HG02571 (cell line): ENCODE measurements around the gene VEZF1.

Experiments
- ATAC-seq: cut with Tn5 transposase; IDR thresholded peaks from one replicate; pipeline ENCODE4 v1.9.1; 2021; ENCODE audit warnings: mild to moderate bottlenecking, moderate library complexity; ENCODE audit not compliant: unreplicated experiment

The VEZF1 gene

DNA sequence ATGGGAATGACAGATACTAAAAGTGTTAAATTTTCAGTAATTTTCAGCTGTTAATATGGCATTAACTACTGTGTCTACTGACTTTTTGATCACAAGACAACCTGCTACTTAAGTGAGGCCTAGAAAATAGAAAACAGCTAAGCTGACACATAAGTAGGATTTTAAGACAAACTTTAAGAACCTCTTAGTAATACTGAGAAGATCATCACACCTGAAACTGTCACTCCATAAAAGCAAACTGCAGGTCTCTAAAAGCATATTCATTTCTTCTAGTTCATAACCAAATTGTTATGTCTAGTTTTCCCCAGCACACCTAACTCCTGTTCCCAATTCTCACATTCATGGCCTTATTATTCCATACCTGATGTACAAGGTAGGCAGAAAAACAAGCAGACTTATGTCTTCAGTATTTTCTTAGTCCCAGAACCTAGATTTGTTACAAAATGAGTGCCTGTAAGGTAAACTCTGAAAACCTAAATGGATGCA is 11.0 kb upstream of the VEZF1 start:
- no peak for ATAC-seq

DNA sequence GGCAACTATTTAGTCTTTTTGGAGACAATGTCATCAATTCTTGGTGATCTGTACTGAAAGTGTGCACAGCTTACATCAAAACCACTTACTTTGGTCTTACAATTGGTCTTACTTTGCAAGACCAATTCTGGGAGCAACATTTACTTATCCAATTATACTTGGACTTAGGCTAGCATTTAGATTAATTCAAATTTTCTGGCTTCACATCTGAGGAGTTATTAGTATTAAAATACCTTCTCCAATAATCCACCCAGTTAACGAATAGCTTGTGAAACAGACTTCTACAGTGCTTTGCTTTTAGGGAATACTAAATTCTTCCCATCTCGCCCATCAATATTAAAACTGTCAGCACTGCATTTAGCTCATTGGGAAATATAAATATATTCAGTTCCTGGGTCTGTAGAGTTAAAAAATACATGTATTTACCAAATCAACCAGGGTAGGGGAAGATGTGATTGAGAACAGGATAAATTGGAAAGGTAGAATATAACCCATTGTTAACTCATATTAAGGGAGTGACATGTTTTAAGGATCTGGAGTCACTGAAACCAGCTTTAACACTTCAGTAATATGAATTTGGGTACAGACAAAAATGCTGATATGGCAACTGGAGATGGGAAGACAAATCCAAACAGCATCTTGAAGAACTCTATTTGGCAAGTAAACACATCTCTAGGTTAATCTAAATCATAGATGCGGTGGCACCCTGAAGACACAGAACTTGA is 9.2 kb upstream of the VEZF1 start:
- ATAC-seq: no peak

DNA sequence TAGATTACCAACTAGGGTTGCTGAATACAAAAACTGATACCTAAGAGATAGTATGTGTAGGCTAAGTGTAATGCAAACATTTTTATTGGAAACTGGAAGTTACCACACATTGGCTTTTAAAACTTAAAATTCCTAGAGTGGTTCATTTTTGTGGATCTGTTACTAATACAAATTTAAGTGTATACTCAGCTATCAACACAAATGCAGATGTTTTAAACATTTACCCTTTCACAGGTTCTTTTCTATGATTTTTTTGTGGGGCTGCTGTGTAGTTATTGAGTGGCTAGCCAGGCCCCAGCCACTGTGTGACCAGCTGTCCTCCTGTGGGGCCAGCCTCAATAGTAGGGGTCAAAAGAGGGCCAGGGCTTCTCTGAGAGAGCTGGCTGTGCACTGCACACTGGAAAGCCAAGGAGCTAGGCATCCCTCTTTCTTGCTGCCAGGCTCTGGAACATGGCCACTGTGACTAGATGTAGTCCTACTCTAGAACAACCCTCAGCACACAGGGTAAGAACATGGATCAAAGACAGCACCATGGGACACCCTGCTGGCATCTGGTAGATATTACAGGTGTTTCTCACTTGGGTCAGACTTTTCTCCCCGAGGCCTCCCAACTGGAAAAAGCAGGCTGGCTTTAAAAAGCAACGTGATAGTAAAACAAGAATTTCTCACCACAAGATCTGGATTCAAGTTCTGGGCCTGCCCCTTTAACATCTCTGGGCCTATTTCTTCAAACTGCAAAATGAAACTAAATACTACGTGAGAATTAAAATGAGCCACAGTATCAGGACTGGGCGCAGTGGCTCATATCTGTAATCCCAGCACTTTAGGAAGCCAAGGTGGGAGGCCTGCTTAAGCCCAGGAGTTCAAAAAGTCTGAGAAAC is 7.3 kb upstream of the VEZF1 start:
- no peak for ATAC-seq

DNA sequence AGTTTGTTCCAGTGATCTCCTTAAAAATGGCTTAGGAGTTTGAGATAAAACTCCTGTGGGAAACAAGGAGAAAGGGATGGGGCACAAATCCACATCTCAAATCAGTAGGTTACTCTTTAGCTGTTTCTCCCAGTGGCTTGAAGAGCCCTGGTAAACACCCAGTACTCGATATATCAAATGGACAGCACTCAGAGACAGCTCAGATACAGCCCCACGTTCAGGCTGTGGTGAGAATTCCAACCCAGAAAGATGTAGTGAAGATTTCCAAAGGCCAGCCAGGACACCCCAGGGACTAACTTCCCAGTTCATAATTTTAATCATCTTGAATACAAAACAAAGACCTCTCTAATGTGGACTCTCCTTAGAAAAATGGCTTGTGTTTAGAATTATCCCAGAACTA is 6.4 kb upstream of the VEZF1 start:
- ATAC-seq: no peak

DNA sequence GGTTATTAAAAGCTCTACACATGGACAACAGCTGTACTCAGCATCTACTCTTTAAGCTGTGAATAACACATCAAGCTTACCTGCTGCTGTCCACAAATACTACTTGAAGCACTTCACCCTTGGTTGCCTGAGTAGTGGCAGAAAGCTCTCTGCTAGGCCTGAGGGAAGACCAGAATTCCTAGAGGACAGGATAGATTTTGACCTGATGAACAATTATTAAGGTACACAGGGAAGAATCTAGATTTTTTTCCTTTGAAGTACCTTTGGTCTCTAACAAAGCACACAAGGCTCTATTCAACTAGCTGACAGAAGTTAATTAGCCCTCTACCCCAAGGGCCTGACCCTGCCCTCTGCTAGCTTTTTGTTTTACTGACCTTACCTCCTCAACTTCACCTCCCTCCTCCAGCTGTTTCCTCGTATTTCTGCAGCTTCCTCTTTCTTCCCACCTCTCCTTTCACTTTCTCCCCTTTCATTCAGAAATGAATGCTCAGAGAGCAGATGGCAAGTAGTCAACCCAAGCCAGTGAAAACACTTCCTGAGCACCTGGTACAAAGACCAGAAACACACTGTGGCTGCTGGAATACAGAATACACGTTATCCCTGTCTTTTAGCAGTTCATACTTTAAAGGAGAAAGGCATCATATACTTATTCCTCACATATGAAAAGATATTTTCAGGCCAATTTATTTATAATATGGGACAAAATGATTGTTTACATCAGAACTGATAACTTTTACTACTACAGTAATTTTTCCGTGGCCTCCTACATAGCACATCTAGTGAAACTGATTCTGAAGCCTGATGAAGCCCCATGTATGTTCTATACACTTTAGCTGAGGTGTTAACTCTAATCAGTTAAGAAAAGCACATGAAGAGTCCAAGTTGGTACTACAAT is 5.7 kb upstream of the VEZF1 start:
- ATAC-seq: no peak

DNA sequence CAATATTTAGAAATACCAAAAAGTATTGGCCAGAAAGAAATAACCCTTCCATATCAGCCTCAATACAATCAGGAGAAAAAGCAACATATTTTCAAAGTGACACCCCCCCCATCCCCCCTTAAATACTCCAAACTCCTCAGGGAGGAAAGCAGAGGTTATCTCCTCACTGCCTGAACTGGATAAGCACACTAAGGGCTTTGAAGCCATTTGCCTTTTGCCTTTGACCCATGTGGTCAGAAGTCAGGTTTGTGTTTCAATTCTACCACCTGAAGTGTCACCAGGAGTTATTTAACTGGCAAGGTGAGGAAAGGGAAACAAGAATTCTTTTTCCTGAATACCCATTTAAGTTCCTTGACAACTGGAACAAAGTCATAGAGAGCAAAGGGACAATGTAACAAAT is 3.5 kb upstream of the VEZF1 start:
- no peak for ATAC-seq

DNA sequence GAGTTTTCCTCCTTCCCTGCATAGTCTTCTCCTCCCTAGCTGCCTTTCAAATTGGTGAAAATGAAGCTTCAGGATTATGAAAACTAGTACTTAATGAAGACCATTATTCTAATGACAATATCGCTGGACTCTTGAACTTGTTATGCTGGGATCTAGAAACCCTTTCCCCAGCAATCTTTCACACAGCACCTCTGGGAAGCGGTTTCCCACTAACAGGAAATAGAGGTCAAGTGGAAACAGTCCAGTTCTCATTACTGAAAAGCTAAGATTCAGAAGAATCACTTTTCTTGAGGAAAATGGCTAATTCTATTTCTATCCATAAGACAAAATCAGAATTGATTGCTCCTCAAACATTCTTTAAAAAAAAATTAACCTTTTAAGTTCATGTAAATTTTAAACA is 2.0 kb upstream of the VEZF1 start:
- ATAC-seq: no peak

DNA sequence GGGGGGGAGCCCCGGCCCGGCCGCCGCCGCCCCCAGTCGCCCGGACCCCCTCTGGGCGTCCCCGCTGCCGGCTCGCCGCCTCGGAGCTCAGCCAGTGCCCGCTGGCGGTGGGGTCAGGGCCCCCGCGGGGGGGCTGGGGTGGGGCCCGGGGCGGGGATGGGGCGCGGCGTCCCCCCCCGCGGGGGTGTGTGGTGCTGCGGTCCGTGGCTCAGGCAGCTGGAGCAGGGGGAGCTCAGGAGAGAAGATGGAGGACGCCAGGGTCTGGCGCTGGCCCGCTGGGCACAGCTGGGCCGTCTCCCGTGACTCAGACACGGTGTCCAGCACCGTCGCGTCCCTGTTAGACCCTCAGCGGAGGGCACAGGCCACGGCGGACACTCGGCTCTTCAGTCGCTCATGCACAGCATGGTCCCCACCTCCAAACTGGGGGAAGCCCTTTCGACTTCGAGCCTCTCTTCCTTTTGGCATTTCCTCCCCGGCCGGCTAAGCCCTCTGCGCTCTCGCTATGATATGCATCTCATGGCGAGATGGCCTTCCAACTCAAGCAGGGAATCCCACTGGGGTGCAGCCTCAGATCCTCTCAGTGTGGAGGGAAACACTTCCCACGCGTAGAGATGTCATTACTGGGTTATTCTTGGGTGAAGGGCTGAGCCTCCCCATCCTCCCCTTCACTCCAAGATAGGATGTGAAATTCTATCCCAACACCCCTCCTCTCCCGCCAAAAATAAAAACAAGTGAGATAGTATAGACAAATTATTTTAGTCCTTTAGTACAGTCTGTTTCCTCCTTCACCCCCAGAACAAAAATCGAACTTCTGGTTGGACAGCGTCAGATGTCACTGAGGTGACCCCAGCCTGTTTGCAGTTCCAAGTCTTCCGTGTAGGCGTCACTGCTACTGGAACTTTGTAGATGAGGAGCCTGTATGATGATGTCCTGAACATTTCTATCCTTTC is 522 bp upstream of the VEZF1 start:
- ATAC-seq: peak; percentile 59

DNA sequence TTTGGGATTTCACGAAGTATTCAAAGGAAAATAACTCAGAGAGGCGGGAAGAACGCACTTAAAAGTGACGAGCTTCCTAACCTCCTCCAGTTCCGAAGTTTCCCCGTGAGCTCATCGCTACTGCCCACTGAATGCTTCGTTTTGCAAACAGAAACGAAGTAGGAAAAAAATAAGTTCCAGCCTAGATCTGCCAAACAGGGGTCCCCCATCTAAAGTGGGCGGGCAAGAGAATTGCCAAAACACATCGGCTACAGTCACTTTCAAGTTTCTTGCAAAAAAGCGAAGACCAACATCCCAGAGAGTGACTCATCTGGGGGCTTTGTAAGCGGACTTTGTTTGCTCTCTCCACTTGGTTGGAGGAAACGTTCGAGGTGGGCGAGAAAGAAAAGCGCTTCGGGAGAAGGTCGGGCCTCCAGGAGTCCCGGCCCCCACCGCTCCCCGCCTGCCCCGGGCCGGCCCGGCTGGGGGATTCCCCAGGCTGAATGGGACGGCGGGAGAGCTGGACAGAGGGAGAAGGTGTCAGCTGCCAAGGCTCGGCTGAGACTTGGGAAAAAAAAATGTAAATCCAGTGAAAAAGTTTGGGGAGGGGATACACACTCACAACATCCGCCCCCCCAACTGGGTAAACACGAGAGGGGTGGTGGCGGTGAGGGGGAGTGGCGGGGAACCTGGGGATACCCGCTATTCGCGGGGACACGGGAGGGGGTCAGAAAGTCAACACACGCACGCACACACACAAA is 1.0 kb downstream of the VEZF1 start:
- peak; percentile 17 for ATAC-seq

DNA sequence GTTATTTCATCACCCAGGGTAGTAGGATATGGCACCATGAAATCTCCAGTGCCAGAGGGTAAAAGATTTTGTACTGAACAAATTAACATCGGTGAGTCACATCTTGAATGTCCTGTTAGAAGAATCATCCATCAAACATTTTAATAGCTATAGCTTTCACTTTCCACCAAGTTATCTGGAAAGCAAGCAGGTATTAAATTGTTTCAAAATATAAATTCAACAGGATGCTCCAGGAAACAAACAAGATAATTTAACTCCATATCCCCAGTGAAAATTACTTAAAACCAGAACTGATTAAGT is 2.4 kb downstream of the VEZF1 start:
- no peak for ATAC-seq

DNA sequence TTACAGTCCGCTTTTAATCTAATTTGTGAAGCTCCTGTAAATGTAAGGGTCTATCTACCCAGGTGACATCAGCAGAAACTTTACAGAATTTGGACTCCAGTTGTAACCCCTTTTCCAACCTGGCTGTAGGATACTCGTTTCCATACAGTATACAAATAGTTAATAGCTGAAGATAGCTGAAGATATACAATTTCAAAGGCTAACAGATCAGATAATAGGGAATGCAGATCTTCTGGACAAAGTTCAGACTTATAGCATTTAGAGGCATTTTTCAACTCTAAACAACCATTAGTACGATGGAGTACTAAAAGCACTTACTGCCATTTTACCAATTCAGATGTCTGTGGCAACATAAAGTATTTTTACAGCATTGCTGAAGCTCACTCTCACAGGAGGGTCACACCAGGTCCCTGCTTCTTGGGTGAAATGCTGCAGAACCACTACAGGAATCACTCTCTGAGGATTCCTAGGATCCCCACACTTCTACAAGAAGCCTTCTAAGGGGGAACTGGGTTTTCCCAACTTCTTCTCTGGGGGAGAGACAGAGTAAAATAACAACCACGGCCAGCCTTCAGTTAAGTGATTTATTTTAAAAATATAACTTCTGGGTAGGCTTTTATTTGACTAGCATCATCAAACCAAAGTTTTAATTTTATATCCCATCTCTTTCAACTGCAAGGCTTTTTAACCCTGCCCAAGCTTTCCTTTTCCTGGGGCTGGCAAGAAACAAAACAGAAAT is 2.9 kb downstream of the VEZF1 start:
- ATAC-seq: no peak

DNA sequence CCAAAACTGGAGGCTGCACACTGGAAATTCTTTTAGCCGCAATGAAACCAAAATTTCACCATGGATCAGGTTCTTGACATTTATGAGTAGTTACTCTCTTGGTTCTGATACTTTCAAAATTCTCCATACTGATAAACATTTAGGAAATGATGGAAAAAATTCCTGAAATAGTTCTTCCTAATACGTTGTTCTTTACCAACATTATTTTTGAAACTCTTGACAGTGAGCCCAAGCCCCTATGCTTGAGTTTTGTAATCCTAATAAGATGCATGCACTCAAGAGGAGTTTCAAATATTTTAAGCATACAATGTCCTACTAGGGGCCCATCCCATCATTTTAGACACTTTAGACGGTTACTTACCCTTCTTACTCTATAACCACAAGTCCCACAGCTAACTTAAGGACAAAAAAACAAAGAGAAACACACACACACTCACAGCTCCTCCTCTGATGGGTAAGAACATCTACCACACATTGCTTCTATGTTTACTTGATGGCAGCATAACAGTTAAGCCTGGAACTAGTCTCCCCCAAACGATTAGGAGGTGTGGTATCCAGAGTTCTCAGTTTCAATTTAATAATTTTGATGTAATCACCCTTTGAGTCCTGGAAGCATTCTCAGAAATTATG is 3.7 kb downstream of the VEZF1 start:
- no peak for ATAC-seq

DNA sequence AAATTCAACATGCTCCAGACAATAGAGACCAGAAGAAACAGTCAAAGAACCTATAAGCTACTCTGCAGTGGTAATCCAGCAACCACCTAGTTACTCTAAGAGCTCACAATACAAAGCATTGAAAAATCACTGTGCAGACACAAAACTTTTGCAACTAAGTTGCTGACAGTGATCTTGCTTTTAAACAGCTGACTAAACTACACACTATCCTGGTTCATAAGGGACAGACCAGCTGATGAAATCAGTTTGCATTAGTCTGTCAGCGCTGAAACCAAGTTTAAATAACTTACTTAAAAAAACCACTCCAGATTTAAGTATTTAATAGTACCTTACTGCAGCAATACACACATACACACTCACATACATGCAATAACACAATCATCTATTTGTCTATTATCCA is 4.6 kb downstream of the VEZF1 start:
- ATAC-seq: no peak

DNA sequence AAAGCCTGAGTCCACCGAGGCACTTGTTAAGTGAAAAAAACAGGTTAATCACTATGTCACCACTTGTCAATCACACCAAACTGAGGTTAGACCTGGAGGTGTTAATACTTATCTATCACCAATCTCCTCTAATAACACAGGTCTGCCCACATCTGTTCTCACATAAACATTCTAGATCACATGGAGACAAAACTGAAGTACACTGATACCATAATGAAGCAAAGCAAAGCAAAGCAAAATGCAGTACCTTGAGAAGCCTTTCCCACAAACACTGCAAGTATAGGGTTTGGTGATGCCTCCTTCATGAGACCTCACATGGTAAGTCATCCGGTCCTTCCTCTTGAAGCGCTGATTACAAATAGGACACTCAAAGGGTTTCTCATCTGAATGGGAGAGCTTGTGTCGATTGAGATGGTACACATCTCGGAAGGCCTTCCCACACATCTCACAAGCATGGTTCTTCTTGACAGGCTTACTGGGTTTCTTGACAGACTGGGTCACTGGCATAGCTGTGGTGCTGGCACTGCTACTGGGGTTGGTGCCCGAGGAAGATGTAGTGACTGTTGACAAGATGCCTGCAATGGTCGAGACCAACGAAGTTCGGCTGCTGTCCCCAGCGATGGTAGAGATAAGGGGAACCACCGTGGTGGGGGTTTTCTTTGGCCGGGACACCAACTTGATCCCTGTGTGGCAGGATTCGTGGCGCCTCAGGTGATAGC is 5.4 kb downstream of the VEZF1 start:
- no peak for ATAC-seq

DNA sequence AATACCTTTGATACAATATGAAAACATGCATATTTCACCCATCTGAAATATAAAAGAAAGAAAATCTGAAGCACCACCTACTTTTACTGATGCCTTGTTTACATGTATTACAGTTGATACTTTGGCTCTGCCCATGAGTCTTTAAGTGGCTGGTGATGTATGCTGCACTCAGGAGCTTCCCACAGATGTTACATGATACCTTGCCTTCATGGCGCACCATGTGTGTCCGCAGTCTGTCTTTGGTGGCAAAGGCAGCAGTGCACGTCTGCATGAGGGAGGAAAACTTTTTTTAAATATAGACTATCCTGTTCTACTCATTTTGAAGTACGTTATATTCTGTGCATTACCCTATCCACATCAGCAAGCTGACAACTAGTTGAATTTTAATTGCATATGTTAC is 7.5 kb downstream of the VEZF1 start:
- no peak for ATAC-seq

DNA sequence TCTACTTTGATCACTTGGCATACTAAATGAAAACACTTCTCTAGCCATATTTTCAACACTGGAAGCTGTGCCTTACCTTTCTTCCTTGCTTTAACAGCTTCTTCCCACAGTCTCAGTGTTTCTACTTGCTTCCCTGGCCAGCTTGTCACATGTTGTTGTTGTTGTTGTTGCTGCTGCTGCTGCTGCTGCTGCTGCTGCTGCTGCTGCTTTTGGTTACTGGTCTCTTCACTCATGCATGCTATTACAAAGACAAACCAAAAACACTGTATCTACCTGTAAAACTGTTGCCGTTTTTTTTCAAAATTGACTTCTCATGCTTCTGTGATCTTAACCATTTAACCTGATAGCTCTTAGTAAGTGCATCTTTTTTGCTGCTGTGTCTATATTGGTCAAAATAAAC is 9.0 kb downstream of the VEZF1 start:
- ATAC-seq: no peak

DNA sequence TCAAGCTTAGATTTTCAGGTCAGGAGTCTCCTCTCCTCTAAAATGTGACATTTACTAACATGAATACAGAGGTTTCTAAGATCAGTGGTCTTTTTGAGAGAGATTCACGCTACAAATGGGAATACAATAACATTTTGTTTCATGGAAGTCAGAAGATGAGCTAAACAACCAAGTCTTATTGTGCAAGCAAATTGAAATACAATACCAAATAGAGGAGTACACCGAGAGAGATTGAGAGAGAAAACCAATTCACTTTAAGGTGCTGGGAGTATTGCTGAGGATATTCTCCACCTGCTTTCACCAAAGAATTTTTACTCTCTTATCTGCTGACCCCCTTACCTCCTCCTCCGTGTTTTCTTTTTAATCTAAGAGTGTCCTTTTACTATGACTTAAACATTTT is 11.5 kb downstream of the VEZF1 start:
- ATAC-seq: no peak

DNA sequence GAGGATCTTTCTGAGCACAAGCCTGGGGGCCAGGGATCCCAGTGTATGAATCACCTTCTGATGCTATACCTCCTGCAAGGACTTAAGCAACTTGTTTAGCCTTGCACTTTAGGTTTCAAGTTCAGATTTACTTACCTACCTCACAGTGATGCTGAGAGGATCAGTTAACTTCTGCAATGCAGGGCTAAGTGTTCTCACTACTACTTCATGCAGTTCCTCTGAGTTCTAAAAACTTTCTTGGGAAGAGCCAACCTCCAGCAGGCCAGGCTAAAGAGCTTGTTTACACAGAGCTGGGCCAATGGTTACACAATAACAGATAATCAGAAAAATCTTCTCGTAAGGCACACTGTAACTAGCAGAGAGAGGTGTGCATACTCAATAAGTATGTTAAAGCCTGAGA is 13.0 kb downstream of the VEZF1 start:
- no peak for ATAC-seq
